GM18511 (cell line): ENCODE measurements around the gene ABCF2.

ENCODE experiments used
- ATAC-seq: cut with Tn5 transposase; IDR thresholded peaks from one replicate; pipeline ENCODE4 v1.9.1; 2021; ENCODE audit warnings: mild to moderate bottlenecking, moderate library complexity; ENCODE audit not compliant: unreplicated experiment

Gene ABCF2

DNA sequence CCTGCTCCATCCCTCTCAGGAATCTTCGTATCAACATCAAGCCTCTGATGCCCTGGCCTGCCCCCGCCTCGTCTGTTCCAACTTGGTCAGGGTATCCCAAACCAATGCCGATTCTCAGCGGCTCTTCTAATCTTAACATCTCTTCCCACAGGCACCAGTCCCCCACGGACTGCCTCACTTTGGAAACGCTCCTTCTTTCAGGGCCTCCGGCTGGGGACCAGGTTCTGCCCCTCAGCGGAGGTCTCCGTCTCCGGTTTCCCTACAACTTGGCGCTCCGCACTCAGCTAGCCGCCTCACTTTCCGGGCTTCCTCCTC lies 488 bp downstream of the ABCF2 start:
- peak; percentile 13 for ATAC-seq

DNA sequence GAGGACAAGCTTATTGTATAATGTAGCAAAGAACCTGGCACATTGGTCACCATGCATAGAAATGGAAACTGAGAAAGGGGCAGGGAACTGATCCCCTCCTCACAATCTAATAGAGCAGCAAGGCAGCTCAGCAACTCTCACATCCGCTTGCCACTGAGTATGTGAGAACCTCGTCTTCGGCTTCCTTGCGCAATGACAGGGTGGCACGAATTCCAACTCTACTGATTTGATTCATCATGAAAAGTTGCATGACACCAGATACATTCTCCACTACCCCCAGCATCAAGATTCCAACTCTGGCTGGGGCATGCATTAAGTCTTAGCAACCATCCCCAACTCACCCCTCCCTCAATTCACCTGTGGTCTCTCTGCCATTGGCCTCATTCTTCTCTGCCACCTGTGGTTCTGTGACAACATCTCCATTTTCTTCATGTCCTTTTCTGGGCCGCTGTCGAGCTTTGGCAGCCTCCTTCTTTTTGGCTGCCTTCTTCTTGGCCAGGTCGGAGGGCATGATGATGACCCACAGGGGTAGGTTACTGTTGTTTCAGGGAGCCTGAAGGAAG lies 976 bp downstream of the ABCF2 start:
- no peak for ATAC-seq

DNA sequence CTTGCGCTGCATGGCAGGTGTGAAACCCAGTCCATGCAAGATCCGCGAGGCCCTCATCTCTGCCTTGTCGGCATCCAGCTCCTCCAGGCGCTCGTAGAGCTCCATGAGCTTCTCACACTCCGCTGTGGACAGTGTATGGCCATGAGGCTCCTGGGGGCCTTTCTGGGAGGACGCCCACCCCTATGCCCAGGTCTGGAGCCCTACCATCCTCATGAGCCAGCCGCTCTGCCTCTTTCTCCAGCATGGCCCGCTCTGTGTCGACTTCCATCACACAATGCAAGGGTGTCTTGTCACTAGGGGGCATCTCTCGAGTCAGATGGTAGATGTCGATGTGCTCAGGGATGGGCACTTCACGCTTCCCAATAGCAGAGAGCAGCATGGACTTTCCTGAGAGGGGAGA lies 3.3 kb downstream of the ABCF2 start:
- no peak for ATAC-seq

DNA sequence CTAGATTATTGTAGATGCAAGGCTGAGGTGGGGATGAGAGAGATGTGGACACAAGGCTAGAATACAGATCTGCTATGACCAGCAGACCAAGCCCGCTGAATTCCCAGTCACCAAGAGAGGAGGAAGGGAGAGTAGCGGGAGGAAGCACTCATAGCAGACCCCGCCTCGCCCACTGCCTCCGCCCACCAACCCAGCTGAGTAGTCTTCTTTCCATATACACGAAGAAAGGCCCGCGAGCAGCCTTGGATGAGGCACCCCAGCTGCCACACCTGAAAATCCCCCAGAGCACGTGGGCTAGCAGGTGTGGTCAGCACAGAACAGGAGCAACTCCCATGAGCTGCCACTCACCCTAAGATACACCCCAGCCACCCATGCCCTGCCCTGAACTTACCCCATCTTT lies 8.8 kb downstream of the ABCF2 start:
- no peak for ATAC-seq

DNA sequence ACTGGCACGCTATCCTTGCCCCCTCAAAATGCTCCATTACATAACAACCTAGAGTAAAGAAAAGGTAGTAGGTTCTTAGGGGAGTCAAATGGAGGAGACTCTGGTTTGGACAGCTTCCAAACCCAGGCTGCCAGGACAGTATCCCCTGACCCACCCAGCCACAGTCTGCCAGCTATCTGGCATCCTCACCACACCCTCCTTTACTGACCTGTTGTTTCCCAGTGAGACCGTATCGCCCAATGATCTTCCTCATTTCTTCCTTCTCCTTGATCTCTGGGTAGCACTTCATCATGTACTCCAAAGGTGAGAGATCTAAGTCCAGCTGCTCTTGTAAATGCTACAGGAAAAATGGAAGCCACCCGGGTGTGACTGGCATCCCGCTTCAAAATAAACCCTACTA lies 11.6 kb downstream of the ABCF2 start:
- ATAC-seq, result no peak

DNA sequence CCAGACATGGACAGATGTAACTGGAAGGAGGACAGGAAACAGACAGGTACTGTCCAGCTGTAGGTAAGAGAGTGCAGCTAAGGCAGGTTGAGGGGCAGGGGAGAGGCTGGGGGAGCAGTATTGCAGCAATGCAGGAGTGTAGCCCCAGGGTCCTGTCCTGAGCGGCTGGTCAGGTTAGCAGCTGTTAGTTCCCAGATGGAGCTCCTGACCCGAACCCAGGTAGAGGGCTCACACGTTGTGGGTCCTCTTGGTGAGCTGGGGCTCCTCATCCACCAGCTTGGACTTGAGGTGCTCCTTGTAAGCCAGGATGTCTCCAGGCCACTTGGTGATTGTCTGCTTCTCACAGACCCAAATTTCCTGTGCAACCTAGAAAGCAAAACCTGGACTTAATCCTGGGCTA lies 13.2 kb downstream of the ABCF2 start:
- no peak for ATAC-seq

DNA sequence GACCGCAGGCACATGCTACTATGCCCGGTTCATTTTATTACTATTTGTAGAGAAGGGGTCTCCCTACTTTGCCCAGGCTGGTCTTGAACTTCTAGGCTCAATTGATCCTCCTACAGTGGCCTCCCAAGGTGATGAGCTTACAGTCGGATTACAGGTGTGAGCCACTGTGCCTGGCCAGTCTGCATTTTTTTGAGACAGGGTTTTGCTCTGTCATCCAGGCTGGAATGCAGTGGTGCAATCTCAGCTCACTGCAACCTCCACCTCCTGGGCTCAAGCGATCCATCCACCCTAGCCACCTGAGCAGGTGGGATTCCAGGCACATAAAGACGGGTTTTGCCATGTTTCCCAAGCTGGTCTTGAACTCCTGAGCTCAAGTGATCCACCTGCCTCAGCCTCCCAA lies 14.4 kb downstream of the ABCF2 start:
- ATAC-seq, result no peak

DNA sequence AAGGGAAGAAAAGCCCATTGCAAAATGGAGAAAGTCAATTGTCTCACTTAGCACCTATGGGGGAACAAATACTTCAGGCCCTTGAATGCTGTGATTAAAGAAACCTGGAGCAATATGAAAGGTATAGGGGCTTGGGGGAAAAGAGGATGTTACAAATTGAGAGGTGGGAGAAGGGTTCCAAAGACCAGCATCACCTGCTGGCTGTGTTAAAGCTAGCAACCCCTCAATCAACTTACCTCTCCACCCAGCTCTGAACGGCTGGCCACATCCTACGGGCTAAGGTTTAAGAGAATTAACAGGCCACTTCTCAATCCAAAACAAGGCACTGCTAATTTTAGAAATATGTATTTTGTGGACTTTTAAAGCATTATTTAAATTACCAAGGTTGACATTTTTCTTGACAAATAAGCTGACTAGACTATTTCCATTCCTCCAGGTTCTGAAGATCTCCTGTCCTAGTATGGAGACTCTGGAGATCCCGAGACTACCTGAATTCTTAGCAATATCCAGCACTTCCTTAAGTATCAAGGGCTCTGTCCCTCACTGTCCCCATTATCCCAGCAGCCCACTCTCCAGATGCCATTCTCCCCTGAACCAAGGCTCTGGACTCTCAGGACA lies 15.7 kb downstream of the ABCF2 start:
- ATAC-seq, result no peak

DNA sequence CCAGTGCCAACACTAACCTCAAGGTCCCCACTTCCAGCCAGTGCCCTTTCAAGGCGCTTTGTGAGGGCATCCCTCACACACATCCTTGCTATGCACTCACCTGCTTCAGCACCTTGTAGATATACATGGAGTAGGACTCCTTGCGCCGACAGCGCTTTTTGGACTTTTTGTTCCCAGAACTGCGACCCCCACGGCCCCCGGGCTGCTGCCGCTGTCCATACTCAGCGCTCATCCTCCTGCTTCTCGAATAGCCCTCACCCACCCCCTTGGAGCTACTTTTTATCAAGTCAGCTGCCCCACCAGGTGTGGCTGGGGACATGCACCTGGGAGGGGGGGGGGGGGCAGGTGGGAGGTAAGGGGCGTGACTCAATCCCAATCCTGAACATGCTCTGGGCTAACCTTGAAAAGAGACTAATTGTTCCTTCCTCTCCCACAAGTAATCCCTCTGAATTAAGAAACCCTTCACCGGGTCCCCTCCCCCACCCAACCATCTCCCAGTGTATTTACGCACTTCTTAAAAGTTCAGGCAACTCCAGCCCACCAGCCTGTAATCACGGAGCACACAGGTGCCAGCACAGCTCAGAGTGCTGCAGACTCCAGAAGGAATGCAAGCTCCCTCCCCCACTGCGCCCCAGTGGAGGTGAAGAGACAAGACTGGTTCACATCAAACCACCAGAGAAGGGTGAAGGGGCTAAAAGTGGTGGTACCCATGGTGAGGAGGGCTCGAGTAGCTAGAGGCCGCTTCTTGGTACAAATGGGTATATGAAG lies 16.7 kb downstream of the ABCF2 start, which contains the start of gene H2BK1:
TSS of gene H2BK1 (minus strand) at position 402 of the 768 bp plus-strand sequence. CDS start at position 232, 170 bp downstream.
- ATAC-seq, result no peak

DNA sequence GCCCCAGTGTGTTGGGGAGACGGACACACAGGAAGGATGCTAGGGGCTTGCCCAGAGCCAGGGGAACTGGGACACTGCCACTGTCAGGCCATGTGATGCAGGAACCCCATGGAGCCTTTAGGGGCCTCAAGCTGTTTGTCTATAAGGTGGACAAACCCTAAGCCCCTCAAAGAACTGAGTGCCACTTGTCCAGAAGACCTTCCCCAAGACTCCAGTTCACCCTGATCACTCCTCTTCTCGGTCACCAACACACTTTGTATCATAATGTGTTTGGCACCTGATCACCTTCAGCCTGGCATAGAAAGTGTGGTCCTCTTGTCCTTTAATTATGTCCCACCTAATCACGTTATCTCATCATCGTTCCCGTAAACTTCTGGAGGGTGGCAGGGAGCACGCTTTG lies 17.4 kb downstream of the ABCF2 start:
- no peak for ATAC-seq

DNA sequence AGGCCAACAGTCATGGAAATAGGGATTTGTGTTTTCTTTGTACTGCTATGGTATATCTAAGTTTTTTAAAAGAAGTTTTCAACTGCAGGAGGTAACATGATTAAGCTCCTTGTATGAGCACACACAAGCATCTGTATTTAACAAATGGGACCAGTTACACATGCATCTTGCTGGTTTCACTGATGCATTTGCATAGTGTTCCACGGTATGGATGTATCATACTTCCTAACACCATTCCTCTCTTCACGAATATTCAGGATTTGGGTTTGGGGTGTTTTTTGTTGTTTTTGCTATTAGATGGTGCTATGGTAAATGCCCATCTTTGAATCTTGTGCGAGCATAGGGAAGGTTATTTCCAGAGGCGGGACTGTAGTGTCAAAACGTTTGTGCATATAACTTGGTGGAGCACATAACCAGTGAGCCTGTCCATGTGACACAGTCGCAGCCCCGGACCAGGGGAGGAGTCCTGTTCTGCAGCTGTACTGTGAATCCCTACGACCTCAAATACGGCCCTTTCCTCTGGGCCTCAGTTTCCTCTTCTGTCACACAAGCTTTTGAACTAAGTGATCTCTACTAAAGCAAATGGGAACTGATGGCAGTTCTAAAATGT lies 18.6 kb downstream of the ABCF2 start:
- no peak for ATAC-seq

DNA sequence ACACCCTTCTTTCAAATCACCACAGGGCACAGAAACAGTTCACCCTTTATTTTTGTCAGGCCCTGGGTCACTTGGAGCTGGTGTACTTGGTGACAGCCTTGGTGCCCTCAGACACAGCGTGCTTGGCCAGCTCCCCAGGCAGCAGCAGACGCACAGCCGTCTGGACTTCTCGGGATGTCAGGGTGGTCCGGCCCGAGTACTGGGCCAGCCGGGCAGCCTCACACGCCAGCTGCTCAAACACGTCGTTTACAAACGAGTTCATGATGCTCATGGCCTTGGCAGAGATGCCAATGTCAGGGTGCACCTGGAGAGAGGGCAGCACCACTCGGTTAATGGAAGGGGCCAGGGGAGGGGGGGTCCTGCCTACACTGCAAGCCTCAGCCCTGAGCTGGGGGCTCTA lies 19.2 kb downstream of the ABCF2 start:
- ATAC-seq, result no peak

DNA sequence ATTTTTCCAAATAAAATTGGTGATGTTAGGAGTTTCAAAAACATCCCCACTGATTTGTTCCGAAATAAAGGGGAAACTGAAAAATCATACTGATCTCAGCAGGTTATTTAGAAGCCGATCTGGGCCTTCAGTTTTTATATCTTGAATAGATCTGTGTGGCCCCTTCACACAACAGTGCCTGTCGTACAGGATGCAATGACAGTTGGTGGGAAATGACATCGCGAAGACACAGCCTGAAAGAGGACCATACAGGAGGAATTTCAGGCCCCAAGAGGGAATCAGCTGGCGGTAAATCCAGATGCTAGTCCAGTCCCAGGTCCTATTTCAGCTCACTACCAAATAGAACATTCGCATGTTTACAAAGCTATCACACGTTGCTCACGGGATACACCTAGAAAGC lies 19.7 kb downstream of the ABCF2 start:
- ATAC-seq, result no peak

DNA sequence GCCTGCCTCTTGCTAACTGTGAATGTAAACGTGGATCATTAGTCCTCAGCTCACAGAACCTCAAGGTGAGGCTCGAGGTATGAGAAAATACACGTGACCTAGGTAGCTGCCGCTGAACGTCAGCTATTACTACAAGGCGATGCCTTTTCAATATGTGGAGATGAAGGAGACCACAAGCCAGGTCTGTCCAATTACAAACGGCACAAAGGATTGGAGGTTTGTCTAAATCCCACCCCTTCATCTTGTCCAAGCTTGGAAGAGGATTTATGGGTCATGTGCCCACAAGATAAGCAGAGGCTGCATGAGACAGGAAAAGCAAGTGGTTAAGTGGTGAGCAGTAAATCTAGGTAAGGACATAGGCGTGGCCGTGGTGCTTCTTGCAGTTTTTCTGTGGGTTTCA lies 20.1 kb downstream of the ABCF2 start:
- ATAC-seq, result no peak

DNA sequence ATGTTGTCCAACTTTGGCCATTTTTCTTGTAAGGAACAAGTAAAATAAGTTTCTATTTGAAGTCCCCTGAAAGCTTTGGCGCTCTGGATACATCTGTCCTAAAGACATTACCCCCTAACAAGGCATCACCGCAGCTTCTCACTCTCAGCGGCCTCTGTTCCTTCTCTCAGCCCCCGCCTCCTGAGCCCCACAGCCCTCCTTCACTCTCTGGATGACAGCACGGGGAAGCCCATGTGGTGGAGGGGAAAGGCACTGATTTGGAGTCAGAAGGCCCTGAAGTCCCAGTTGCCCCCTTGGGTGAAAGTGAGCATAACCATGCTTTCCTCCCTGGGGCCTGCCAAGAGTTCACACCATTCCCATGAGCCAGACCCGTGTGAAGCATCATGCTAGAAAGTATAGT lies 21.3 kb downstream of the ABCF2 start:
- ATAC-seq, result no peak

DNA sequence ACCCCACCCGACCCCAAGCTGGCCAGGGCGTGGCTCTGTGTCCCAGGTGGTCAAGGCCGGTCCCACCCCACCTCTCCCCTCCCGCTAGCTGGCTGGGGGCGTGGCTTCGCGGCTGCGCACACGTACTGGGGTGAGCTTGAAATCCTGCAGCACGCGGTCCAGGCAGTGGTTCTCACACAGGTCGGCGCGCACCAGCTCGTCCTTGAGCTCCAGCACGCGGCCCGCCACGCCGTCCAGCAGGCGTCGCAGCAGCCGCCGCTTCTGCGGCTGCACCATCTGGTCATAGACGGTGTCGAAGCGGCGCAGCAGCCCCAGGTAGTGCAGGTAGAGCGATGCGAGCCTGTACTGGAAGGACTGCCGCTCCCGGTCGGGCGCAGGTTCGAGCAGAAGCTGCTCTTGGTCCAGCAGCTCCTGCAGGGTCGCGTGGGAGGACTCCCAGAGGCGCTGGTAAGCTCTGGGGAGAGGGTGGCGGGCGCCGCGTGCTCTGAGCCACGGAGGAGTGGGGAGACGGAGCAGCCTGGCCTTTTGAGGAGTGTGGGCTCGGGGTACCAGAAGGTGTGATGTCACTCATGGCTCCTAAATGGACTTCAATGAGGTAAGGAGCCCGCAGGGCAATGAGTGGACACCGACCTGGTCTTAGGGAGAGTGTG lies 22.5 kb downstream of the ABCF2 start:
- ATAC-seq, result no peak

DNA sequence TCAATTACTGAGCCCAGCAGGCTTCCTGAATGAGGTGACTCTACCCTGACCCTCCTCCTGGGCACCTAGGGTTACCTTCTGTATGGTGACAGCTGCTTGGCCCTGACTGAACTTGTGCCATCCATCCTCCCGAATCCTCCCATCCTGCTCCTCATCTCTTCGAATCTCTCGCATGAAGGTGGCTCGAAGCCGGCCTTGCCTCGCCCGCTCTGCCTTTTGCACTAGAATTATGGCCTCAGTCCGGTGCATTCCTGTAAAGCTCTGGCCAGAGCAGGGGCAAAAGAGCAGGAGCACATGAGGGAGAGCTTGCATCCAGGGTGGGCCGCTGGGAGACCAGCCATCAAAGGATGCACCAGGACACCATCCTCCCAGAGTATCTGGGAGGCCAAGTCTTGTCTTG lies 24.2 kb downstream of the ABCF2 start:
- no peak for ATAC-seq

DNA sequence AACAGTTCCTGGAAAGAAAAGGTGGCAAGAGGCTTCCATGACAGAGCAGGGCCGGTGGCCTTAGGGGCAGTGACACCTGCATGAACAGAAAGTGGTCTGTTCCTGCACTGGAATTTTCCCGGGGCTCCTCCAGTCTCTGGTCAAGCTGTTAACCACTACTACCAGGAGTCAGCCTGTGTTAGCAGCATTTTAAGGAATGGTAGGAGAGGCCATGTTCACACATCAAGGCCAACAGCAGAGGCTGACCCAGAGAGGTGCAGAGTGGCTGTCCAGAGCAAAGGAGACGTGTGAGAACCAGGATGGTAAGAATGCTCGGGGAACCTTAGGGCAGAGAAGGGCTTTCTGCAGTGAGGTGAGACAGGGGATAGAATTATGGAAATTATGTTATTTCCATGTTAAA lies 25.3 kb downstream of the ABCF2 start:
- ATAC-seq, result no peak

DNA sequence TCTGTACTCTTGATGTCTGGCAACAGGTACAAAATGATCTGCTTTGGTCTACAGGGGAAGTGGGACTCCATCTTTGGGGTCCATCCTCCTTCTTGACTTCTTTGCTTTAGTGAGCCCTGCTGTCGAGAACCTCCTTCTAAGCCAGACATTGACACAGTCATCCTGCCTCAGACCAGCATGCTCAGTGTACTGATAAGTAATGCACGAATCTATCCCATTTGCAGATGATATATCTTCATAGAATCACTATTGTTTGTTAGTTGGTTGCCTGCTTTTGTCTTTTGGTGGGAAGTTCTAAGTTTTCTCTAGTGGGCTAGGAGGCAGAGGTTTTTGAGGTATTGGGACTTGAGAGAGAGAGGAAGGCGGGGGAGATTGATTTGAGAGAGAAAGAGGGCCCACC lies 25.7 kb downstream of the ABCF2 start:
- no peak for ATAC-seq

DNA sequence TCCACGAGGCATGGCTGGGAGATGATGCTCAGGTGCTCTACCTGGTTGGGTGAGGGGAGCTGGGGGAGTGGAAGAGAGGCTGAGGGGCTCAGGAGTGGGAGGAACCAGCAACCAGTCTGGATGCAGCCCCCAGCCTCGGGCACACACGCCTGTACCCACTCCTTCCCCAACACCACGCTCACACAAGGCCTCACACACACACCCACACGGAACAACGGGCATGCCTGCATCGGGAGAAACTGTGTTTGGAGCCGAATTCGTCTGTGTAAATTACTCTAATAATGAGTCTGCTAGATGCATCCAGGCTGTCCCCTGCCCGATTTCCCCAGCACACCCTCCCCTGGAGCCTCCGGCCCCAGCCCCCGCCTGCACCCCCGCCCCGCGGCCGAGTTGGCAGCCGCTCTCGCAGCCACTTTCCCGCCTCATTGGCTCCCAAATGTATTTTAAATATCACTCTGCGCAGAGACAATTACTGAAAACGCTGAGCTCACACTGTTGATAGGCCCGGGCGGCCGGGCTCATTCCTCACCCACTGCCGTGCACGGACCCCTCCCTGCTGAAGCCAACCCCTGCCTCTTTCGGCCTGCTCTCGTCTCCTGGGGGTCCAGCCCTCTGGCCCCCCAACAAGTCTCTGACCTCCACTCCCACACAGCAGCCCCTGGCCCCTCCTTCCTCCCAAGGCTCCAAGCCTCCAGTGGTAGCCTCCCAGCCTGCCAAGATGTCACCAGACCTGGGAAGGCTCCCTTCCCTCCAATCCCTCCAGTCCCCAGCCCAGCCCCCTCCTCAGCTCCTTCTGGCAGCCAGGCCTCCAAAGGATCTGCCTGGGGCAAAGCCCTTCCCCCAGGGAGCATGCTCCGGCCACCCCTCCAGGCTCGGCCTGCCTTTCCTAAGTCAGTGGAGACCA lies 27.8 kb downstream of the ABCF2 start:
- no peak for ATAC-seq

DNA sequence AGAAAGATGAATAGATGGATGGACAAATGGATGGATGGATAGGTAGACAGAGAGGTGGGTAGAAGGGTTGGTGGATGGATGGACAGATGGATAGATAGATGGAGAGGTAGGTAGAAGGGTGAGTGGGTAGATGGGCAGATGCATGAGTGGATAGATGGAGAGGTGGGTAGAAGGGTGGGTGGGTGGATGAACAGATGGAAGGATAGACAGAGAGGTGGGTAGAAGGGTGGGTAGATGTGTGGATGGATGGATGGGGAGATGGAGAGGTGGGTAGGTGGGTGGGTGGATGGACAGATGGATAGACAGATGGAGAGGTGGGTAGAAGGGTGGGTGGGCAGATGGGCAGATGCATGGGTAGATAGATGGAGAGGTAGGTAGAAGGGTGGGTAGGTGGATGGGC lies 29.1 kb downstream of the ABCF2 start:
- ATAC-seq, result no peak
